Peyer's patch (tissue), 4 donors: Measurements from ENCODE around the gene BEGAIN.

ENCODE experiments used
- POLR2A ChIP-seq, 2 donors: fragments of 450-650 bp; IDR thresholded peaks; one replicate each; pipeline ENCODE4 v1.5.1; 2017; ENCODE audit warnings: antibody characterized with exemption in 2 of 2, mild to moderate bottlenecking in 2 of 2, moderate library complexity in 2 of 2
- TF ChIP-seq, protein P1 (sequence below), 6 experiments: fragments of 450-650 bp in 4 of 6; fragments of 200-600 bp in 2 of 6; sonication (generic) in 1 of 6; IDR thresholded peaks; one replicate each; pipeline ENCODE4 v1.5.1; 2017 to 2019; ENCODE audit warnings: antibody characterized with exemption in 6 of 6, mild to moderate bottlenecking in 3 of 6, moderate library complexity in 1 of 6

DNA sequence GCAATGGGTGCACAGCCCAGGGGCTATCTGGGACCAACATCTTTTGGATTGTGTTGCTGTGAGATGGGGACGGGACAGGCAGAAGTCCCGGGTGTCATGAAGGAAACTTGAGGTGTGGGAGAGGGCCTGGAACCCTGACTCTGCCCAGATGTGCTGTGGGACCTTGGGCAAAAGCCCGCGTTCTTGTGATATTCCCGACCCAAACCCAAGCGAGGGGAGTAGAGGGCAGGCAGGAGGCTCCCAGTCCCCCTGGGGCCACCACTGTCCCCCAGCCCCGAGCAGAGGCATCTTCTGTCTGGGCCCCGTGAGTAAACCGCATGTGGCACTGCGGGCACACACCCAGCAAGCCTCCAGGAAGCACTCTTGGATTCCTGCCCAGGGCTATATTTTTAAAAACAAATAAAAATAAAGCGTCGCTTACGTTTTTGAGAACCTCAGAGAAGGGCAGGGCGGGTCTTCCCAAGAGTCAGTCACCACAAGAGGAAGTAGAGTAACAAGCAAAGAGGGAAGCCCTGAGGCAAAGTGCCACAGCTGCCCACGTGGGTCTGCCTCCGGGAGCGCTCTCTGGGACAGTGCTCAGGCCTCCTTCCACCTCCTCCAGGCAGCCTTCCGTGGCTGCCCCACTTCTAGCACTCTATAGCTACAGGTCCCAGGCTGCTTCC, 39.5 kb downstream of the BEGAIN start:
- TF ChIP-seq, protein P1, sequence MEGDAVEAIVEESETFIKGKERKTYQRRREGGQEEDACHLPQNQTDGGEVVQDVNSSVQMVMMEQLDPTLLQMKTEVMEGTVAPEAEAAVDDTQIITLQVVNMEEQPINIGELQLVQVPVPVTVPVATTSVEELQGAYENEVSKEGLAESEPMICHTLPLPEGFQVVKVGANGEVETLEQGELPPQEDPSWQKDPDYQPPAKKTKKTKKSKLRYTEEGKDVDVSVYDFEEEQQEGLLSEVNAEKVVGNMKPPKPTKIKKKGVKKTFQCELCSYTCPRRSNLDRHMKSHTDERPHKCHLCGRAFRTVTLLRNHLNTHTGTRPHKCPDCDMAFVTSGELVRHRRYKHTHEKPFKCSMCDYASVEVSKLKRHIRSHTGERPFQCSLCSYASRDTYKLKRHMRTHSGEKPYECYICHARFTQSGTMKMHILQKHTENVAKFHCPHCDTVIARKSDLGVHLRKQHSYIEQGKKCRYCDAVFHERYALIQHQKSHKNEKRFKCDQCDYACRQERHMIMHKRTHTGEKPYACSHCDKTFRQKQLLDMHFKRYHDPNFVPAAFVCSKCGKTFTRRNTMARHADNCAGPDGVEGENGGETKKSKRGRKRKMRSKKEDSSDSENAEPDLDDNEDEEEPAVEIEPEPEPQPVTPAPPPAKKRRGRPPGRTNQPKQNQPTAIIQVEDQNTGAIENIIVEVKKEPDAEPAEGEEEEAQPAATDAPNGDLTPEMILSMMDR (IDR thresholded peaks at IDR 0.05), result no peak
- no peak for TF ChIP-seq POLR2A (IDR thresholded peaks at IDR 0.05)
